Measurements from ENCODE around the gene KCNH4. TPM values are rescaled to one million over a fixed set of nuclear protein-coding genes. Genes with fewer than 3 reads are reported as not detected.

The KCNH4 gene
- total and polyA plus RNA-seq, 2 of the 13 experiments (the other 11 are each of a cell fraction or from before 2014, with no cell fraction given): 0.01 to 0.09 TPM

GRCh38 chr17:42179911-42180410 lies 981 bp downstream of the KCNH4 start (continued):
- TF ChIP-seq SNAPC4 (CRISPR knock-in tag; IDR thresholded peaks at IDR 0.05): no peak
- TF ChIP-seq KDM5B (CRISPR knock-in tag; IDR thresholded peaks at IDR 0.05; ENCODE audit: borderline replicate concordance): peak; percentile 93; the same call in 1 of the 2 replicates
- TF ChIP-seq SIX4 (CRISPR knock-in tag; IDR thresholded peaks at IDR 0.05): peak; percentile 88; the same call in 1 of the 2 replicates
- peak; percentile 64; the same call in 1 of the 2 replicates for TF ChIP-seq PITX1 (CRISPR knock-in tag; IDR thresholded peaks at IDR 0.05)
- TF ChIP-seq, protein P1, sequence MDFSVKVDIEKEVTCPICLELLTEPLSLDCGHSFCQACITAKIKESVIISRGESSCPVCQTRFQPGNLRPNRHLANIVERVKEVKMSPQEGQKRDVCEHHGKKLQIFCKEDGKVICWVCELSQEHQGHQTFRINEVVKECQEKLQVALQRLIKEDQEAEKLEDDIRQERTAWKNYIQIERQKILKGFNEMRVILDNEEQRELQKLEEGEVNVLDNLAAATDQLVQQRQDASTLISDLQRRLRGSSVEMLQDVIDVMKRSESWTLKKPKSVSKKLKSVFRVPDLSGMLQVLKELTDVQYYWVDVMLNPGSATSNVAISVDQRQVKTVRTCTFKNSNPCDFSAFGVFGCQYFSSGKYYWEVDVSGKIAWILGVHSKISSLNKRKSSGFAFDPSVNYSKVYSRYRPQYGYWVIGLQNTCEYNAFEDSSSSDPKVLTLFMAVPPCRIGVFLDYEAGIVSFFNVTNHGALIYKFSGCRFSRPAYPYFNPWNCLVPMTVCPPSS (IDR thresholded peaks at IDR 0.05): no peak
- TF ChIP-seq, protein P2, sequence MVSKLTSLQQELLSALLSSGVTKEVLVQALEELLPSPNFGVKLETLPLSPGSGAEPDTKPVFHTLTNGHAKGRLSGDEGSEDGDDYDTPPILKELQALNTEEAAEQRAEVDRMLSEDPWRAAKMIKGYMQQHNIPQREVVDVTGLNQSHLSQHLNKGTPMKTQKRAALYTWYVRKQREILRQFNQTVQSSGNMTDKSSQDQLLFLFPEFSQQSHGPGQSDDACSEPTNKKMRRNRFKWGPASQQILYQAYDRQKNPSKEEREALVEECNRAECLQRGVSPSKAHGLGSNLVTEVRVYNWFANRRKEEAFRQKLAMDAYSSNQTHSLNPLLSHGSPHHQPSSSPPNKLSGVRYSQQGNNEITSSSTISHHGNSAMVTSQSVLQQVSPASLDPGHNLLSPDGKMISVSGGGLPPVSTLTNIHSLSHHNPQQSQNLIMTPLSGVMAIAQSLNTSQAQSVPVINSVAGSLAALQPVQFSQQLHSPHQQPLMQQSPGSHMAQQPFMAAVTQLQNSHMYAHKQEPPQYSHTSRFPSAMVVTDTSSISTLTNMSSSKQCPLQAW (CRISPR knock-in tag; IDR thresholded peaks at IDR 0.05): no peak
- no peak for TF ChIP-seq MATR3 (CRISPR knock-in tag; IDR thresholded peaks at IDR 0.05)
- TF ChIP-seq BCLAF1 (IDR thresholded peaks at IDR 0.05): no peak
- TF ChIP-seq ELF1 (CRISPR knock-in tag; IDR thresholded peaks at IDR 0.05): 0 out of 2 replicates have a peak, but pooled peaks have one; percentile 16
- TF ChIP-seq FOSL2 (CRISPR knock-in tag; IDR thresholded peaks at IDR 0.05): peak; percentile 64
- TF ChIP-seq ZNF138 (CRISPR knock-in tag; IDR thresholded peaks at IDR 0.05; ENCODE audit: low read depth): peak; percentile 92
- 0 out of 2 replicates have a peak, but pooled peaks have one; percentile 75 for TF ChIP-seq E2F1 (CRISPR knock-in tag; IDR thresholded peaks at IDR 0.05)
- peak; percentile 82; the same call in 1 of the 2 replicates for TF ChIP-seq KDM2A (CRISPR knock-in tag; IDR thresholded peaks at IDR 0.05; ENCODE audit: borderline replicate concordance, low read depth)
- TF ChIP-seq ZNF543 (CRISPR knock-in tag; IDR thresholded peaks at IDR 0.05): no peak; the same call in none of the 2 replicates

Measured in HepG2 (cell line).